ENCODE data around the gene CFAP126. TPM values are rescaled to one million over a fixed set of nuclear protein-coding genes. Genes with fewer than 3 reads are reported as not detected.

Gene CFAP126
- total RNA-seq, 4 donors from 2014 or later, result not detected

- Histone ChIP-seq H3K27me3 (no peaks in the 10 kb centered on the region), H3K36me3 (no peaks in the 10 kb centered on the region), H3K9me3 (no peaks in the 10 kb centered on the region), H3K27ac (peak overlapping the region in 1 of 4 donors; percentile 49), H3K4me3 (no peak overlapping the region), H3K4me1 (peaks cover 0 to 3% of the 10 kb centered on the region in 2 donors)
- no peak for DNase-seq
- no peak for ATAC-seq
- in situ Hi-C loops (cut with MboI; ENCODE audit: low sequenced_read_pairs in 4 of 4), result loop anchor here (5.0 to 10.0 kb wide), 4 partner anchors 67 to 187 kb away; partner anchors contain the start of genes TOMM40L (in 3 of the 4), ADAMTS4 (in 1 of the 4), APOA2 (in 1 of the 4) and SDHC (in 1 of the 4)
- intact Hi-C loops (cut with DNase I; ENCODE audit: low total_unique reads), result loop anchor here (1.0 to 5.0 kb wide), 2 partner anchors 69 to 154 kb away; partner anchors contain the start of gene SDHC
- TF ChIP-seq POLR2A (IDR thresholded peaks at IDR 0.05) (no peak), CTCF (IDR thresholded peaks at IDR 0.05 in 4 of 5, conservative IDR thresholded peaks at IDR 0.05 in 1 of 5) (no peak)
Observed at GRCh38 chr1:161381707-161382106, 14.0 kb upstream of the CFAP126 start.

GRCh38 chr1:161379071-161379470, 11.4 kb upstream of the CFAP126 start:
- Histone ChIP-seq H3K36me3 (no peaks in the 10 kb centered on the region), H3K27me3 (no peaks in the 10 kb centered on the region), H3K4me3 (no peak overlapping the region), H3K4me1 (peaks cover 0 to 3% of the 10 kb centered on the region in 2 donors), H3K9me3 (no peaks in the 10 kb centered on the region), H3K27ac (no peak overlapping the region)
- no peak for DNase-seq
- in situ Hi-C loops (cut with MboI; ENCODE audit: low sequenced_read_pairs in 4 of 4), result no loop called here
- no peak for TF ChIP-seq POLR2A (IDR thresholded peaks at IDR 0.05)
- TF ChIP-seq CTCF (IDR thresholded peaks at IDR 0.05 in 4 of 5, conservative IDR thresholded peaks at IDR 0.05 in 1 of 5), result no peak
- no peak for ATAC-seq
- intact Hi-C loops (cut with DNase I; ENCODE audit: low total_unique reads), result no loop called here

GRCh38 chr1:161378014-161378413, 10.3 kb upstream of the CFAP126 start:
- in situ Hi-C loops (cut with MboI; ENCODE audit: low sequenced_read_pairs in 4 of 4) (no loop called here), intact Hi-C loops (cut with DNase I; ENCODE audit: low total_unique reads) (no loop called here)
- no peaks in the 10 kb centered on the region for H3K9me3 ChIP-seq
- peaks cover 0 to 3% of the 10 kb centered on the region in 2 donors for H3K4me1 ChIP-seq
- no peaks in the 10 kb centered on the region for H3K36me3 ChIP-seq
- no peaks in the 10 kb centered on the region for H3K27me3 ChIP-seq
- H3K27ac ChIP-seq, result no peak overlapping the region
- no peak for DNase-seq
- ATAC-seq, result no peak
- TF ChIP-seq POLR2A (IDR thresholded peaks at IDR 0.05), result no peak
- TF ChIP-seq CTCF (IDR thresholded peaks at IDR 0.05 in 4 of 5, conservative IDR thresholded peaks at IDR 0.05 in 1 of 5), result no peak
- no peak overlapping the region for H3K4me3 ChIP-seq

- H3K27me3 ChIP-seq, result no peaks in the 10 kb centered on the region
- no peak for TF ChIP-seq CTCF (IDR thresholded peaks at IDR 0.05 in 4 of 5, conservative IDR thresholded peaks at IDR 0.05 in 1 of 5)
- no peak for TF ChIP-seq POLR2A (IDR thresholded peaks at IDR 0.05)
- in situ Hi-C loops (cut with MboI; ENCODE audit: low sequenced_read_pairs in 4 of 4) (no loop called here), intact Hi-C loops (cut with DNase I; ENCODE audit: low total_unique reads) (no loop called here)
- no peak overlapping the region for H3K4me3 ChIP-seq
- H3K4me1 ChIP-seq, result no peaks in the 10 kb centered on the region
- no peaks in the 10 kb centered on the region for H3K36me3 ChIP-seq
- no peak overlapping the region for H3K27ac ChIP-seq
- no peak for ATAC-seq
- no peaks in the 10 kb centered on the region for H3K9me3 ChIP-seq
- no peak for DNase-seq
Observed at GRCh38 chr1:161374373-161374772, 6.7 kb upstream of the CFAP126 start.

GRCh38 chr1:161373442-161373841, 5.8 kb upstream of the CFAP126 start:
- ATAC-seq, result no peak
- intact Hi-C loops (cut with DNase I; ENCODE audit: low total_unique reads) (no loop called here), in situ Hi-C loops (cut with MboI; ENCODE audit: low sequenced_read_pairs in 4 of 4) (no loop called here)

More at GRCh38 chr1:161373442-161373841, 5.8 kb upstream of the CFAP126 start:
- H3K4me3 ChIP-seq, result no peak overlapping the region
- TF ChIP-seq CTCF (IDR thresholded peaks at IDR 0.05 in 4 of 5, conservative IDR thresholded peaks at IDR 0.05 in 1 of 5) (no peak), POLR2A (IDR thresholded peaks at IDR 0.05) (no peak)
- no peaks in the 10 kb centered on the region for H3K36me3 ChIP-seq
- H3K27ac ChIP-seq, result no peak overlapping the region
- no peaks in the 10 kb centered on the region for H3K9me3 ChIP-seq
- no peaks in the 10 kb centered on the region for H3K4me1 ChIP-seq
- H3K27me3 ChIP-seq, result no peaks in the 10 kb centered on the region
- no peak for DNase-seq

Data from gastrocnemius medialis (tissue), 4 donors.